Natural killer cell (primary cell): ENCODE data around the gene BGN. TPM values are rescaled to one million over a fixed set of nuclear protein-coding genes. Genes with fewer than 3 reads are reported as not detected.

Source experiments
- ATAC-seq, 3 donors: fragments of 150-1000 bp in 2 of 3; fragments of 200-7000 bp in 1 of 3; cut with Tn5 transposase; 1 replicate in 1 of 3; 2 replicates in 2 of 3; pipeline ENCODE4 v1.10.0; 2021; ENCODE audit warnings: mild to moderate bottlenecking in 2 of 3, moderate library complexity in 2 of 3
- DNase-seq, 2 donors: peaks; one replicate each; pipeline versions ENCODE4 v3.0.0 to v3.0.0-alpha.2; 2013 to 2021; ENCODE audit warnings: mixed read lengths in 1 of 2
- H3K27ac ChIP-seq: one replicate; pipeline ENCODE4 v1.5.1; 2013; ENCODE audit warnings: mild to moderate bottlenecking, low read length
- H3K27me3 ChIP-seq: one replicate; pipeline ENCODE4 v1.6.1; 2013; ENCODE audit warnings: low read length; ENCODE audit not compliant: control insufficient read depth, insufficient read depth
- H3K36me3 ChIP-seq: one replicate; pipeline ENCODE4 v1.6.1; 2013; ENCODE audit warnings: low read length; ENCODE audit not compliant: control insufficient read depth, insufficient read depth
- H3K4me1 ChIP-seq: one replicate; pipeline ENCODE4 v1.6.1; 2013; ENCODE audit warnings: low read length; ENCODE audit not compliant: control insufficient read depth, insufficient read depth
- H3K4me3 ChIP-seq: one replicate; pipeline ENCODE4 v1.5.1; 2013; ENCODE audit warnings: low read length
- H3K9me3 ChIP-seq: one replicate; pipeline ENCODE4 v1.6.1; 2013; ENCODE audit warnings: low read length; ENCODE audit not compliant: control insufficient read depth, insufficient read depth
- H3K27ac Mint-ChIP-seq, 2 donors: one replicate each; pipeline ENCODE4 v1.8.0; 2022; ENCODE audit warnings: mild to moderate bottlenecking in 2 of 2, mixed read lengths in 2 of 2, moderate library complexity in 1 of 2
- H3K27me3 Mint-ChIP-seq, 2 donors: one replicate each; pipeline ENCODE4 v1.8.0; 2022; ENCODE audit warnings: low read depth in 2 of 2, mixed read lengths in 2 of 2
- H3K36me3 Mint-ChIP-seq: one replicate; pipeline ENCODE4 v1.8.0; 2022; ENCODE audit warnings: mixed read lengths
- H3K4me1 Mint-ChIP-seq, 2 donors: one replicate each; pipeline ENCODE4 v1.8.0; 2022; ENCODE audit warnings: mixed read lengths in 2 of 2
- H3K4me3 Mint-ChIP-seq: one replicate; pipeline ENCODE4 v1.8.0; 2022; ENCODE audit warnings: mild to moderate bottlenecking, moderate library complexity, mixed read lengths
- H3K9me3 Mint-ChIP-seq, 2 donors: one replicate each; pipeline ENCODE4 v1.8.0; 2022; ENCODE audit warnings: mixed read lengths in 2 of 2
- CTCF ChIP-seq: fragments of 200-600 bp; IDR thresholded peaks from one replicate; pipeline ENCODE4 v1.8.0; 2022; ENCODE audit warnings: antibody characterized with exemption
- WGBS: methylation state at CpG from one replicate; pipeline ENCODE4 v1.1.7; 2013; ENCODE audit warnings: missing lambda C conversion rate; ENCODE audit not compliant: insufficient coverage; 5-methylcytosine and 5-hydroxymethylcytosine counted together
- intact Hi-C: fragments of 100-400 bp; cut with micrococcal nuclease; formaldehyde crosslinking; loops from one replicate; pipeline ENCODE4 v1.14.2; 2022
- total RNA-seq, 4 donors: library from RNA; stranded (reverse); fragments of 120-200 nt in 1 of 4; gene quantifications; one replicate each; pipeline versions ENCODE4 v1.2.3 to v1.2.4, GENCODE V29; 2013 to 2022

BGN gene
- total RNA-seq, 3 donors from 2014 or later (not counting 1 experiment from before 2014, with no cell fraction given) = not detected

GRCh38 chrX:153525451-153525850 is 30.7 kb downstream of the BGN start:
- WGBS = 82% methylated on average over 4 of the region's 6 CpGs
- DNase-seq = no peak
- Histone ChIP-seq H3K4me1 (no peaks in the 10 kb centered on the region), H3K27ac (no peak overlapping the region), H3K27me3 (no peaks in the 10 kb centered on the region), H3K4me3 (no peak overlapping the region), H3K36me3 (no peaks in the 10 kb centered on the region), H3K9me3 (no peaks in the 10 kb centered on the region)
- intact Hi-C loops = no loop called here
- H3K4me3 Mint-ChIP-seq = no peak overlapping the region
- H3K9me3 Mint-ChIP-seq = no peaks in the 10 kb centered on the region
- ATAC-seq = no peak
- peaks cover 0 to 11% of the 10 kb centered on the region in 2 donors for H3K27me3 Mint-ChIP-seq
- no peaks in the 10 kb centered on the region for H3K36me3 Mint-ChIP-seq
- H3K27ac Mint-ChIP-seq = no peak overlapping the region
- TF ChIP-seq CTCF = no peak
- no peaks in the 10 kb centered on the region for H3K4me1 Mint-ChIP-seq

- DNase-seq (no peak), ATAC-seq (no peak)
- Histone ChIP-seq H3K4me3 (no peak overlapping the region), H3K9me3 (no peaks in the 10 kb centered on the region), H3K27ac (no peak overlapping the region), H3K4me1 (no peaks in the 10 kb centered on the region), H3K27me3 (no peaks in the 10 kb centered on the region), H3K36me3 (no peaks in the 10 kb centered on the region)
- intact Hi-C loops = no loop called here
- no peaks in the 10 kb centered on the region for H3K36me3 Mint-ChIP-seq
- no peak overlapping the region for H3K4me3 Mint-ChIP-seq
- no peaks in the 10 kb centered on the region for H3K9me3 Mint-ChIP-seq
- 64% methylated on average over 7 of the region's 7 CpGs for WGBS
- no peaks in the 10 kb centered on the region for H3K4me1 Mint-ChIP-seq
- H3K27ac Mint-ChIP-seq = no peak overlapping the region
- H3K27me3 Mint-ChIP-seq = peaks cover 0 to 9% of the 10 kb centered on the region in 2 donors
- no peak for TF ChIP-seq CTCF
Measured at GRCh38 chrX:153526042-153526441, 31.3 kb downstream of the BGN start.

- H3K36me3 Mint-ChIP-seq = no peaks in the 10 kb centered on the region
- H3K4me1 Mint-ChIP-seq = no peaks in the 10 kb centered on the region
- DNase-seq (no peak), ATAC-seq (no peak)
- Histone ChIP-seq H3K4me3 (no peak overlapping the region), H3K27ac (no peak overlapping the region), H3K4me1 (no peaks in the 10 kb centered on the region), H3K9me3 (no peaks in the 10 kb centered on the region), H3K36me3 (no peaks in the 10 kb centered on the region), H3K27me3 (no peaks in the 10 kb centered on the region)
- TF ChIP-seq CTCF = no peak
- H3K27me3 Mint-ChIP-seq = peaks cover 0 to 8% of the 10 kb centered on the region in 2 donors
- no peaks in the 10 kb centered on the region for H3K9me3 Mint-ChIP-seq
- intact Hi-C loops = no loop called here
- WGBS = 57% methylated on average over 10 of the region's 10 CpGs
- no peak overlapping the region for H3K27ac Mint-ChIP-seq
- H3K4me3 Mint-ChIP-seq = no peak overlapping the region
Measured at GRCh38 chrX:153526801-153527200, 32.0 kb downstream of the BGN start.

GRCh38 chrX:153527208-153527607 is 32.4 kb downstream of the BGN start:
- intact Hi-C loops = no loop called here
- H3K36me3 Mint-ChIP-seq = no peaks in the 10 kb centered on the region
- Histone ChIP-seq H3K27ac (no peak overlapping the region), H3K9me3 (no peaks in the 10 kb centered on the region), H3K27me3 (no peaks in the 10 kb centered on the region), H3K36me3 (no peaks in the 10 kb centered on the region), H3K4me3 (no peak overlapping the region), H3K4me1 (no peaks in the 10 kb centered on the region)
- no peaks in the 10 kb centered on the region for H3K4me1 Mint-ChIP-seq
- TF ChIP-seq CTCF = no peak
- ATAC-seq (no peak), DNase-seq (no peak)
- no peak overlapping the region for H3K27ac Mint-ChIP-seq
- H3K9me3 Mint-ChIP-seq = no peaks in the 10 kb centered on the region
- H3K4me3 Mint-ChIP-seq = no peak overlapping the region
- WGBS = 72% methylated on average over 13 of the region's 15 CpGs
- H3K27me3 Mint-ChIP-seq = peaks cover 0 to 5% of the 10 kb centered on the region in 2 donors
